IPS-18c (cell line): Measurements from ENCODE around the gene HEMK1.
A peak's percentile ranks its signal among the peaks of the same experiment; 100 is the strongest.

Experiments used
- H3K4me3 ChIP-seq: 2 replicates; pipeline ENCODE4 v1.7.0; 2013; ENCODE audit warnings: low read depth, mild to moderate bottlenecking, low read length, moderate library complexity; ENCODE audit not compliant: insufficient read depth
- H3K9me3 ChIP-seq: one replicate; pipeline ENCODE4 v1.6.1; 2013; ENCODE audit warnings: mild to moderate bottlenecking, low read length, moderate library complexity; ENCODE audit not compliant: control insufficient read depth, insufficient read depth

HEMK1 gene

GRCh38 chr3:50567011-50567385, 2.3 kb upstream of the HEMK1 start:
- H3K4me3 ChIP-seq: peak overlapping the region; percentile 79
- no peaks in the 10 kb centered on the region for H3K9me3 ChIP-seq

GRCh38 chr3:50567386-50568167, 1.7 kb upstream of the HEMK1 start, which contains the start of gene C3orf18:
Gene C3orf18, minus strand, starts transcription at chr3:50567747. Its CDS starts 2,048 bp downstream, at chr3:50565699.
- no peaks in the 10 kb centered on the region for H3K9me3 ChIP-seq

GRCh38 chr3:50570508-50571279, 1.4 kb downstream of the HEMK1 start:
- Histone ChIP-seq H3K4me3 (no peak overlapping the region), H3K9me3 (no peaks in the 10 kb centered on the region)

More at GRCh38 chr3:50567386-50568167, 1.7 kb upstream of the HEMK1 start, which contains the start of gene C3orf18:
- H3K4me3 ChIP-seq: peak within 1 kb of the TSS; percentile 79

GRCh38 chr3:50571486-50571885, 2.2 kb downstream of the HEMK1 start:
- Histone ChIP-seq H3K9me3 (no peaks in the 10 kb centered on the region), H3K4me3 (no peak overlapping the region)

GRCh38 chr3:50572158-50572557, 2.8 kb downstream of the HEMK1 start:
- no peak overlapping the region for H3K4me3 ChIP-seq

GRCh38 chr3:50572801-50573371, 3.6 kb downstream of the HEMK1 start:
- Histone ChIP-seq H3K4me3 (no peak overlapping the region), H3K9me3 (no peaks in the 10 kb centered on the region)

More at GRCh38 chr3:50572158-50572557, 2.8 kb downstream of the HEMK1 start:
- no peaks in the 10 kb centered on the region for H3K9me3 ChIP-seq

GRCh38 chr3:50573566-50574443, 4.5 kb downstream of the HEMK1 start:
- H3K4me3 ChIP-seq: no peak overlapping the region
- no peaks in the 10 kb centered on the region for H3K9me3 ChIP-seq

- H3K9me3 ChIP-seq: no peaks in the 10 kb centered on the region
Measured at GRCh38 chr3:50574444-50574831, 5.1 kb downstream of the HEMK1 start.

GRCh38 chr3:50575372-50575771, 6.0 kb downstream of the HEMK1 start:
- no peaks in the 10 kb centered on the region for H3K9me3 ChIP-seq
- H3K4me3 ChIP-seq: no peak overlapping the region

More at GRCh38 chr3:50574444-50574831, 5.1 kb downstream of the HEMK1 start:
- H3K4me3 ChIP-seq: no peak overlapping the region

GRCh38 chr3:50577348-50577747, 8.0 kb downstream of the HEMK1 start:
- Histone ChIP-seq H3K9me3 (no peaks in the 10 kb centered on the region), H3K4me3 (no peak overlapping the region)

GRCh38 chr3:50580683-50581458, 11.5 kb downstream of the HEMK1 start:
- no peaks in the 10 kb centered on the region for H3K9me3 ChIP-seq
- no peak overlapping the region for H3K4me3 ChIP-seq

GRCh38 chr3:50581459-50581842, 12.1 kb downstream of the HEMK1 start:
- no peak overlapping the region for H3K4me3 ChIP-seq
- H3K9me3 ChIP-seq: no peaks in the 10 kb centered on the region

- no peak overlapping the region for H3K4me3 ChIP-seq
- no peaks in the 10 kb centered on the region for H3K9me3 ChIP-seq
Measured at GRCh38 chr3:50582083-50582482, 12.8 kb downstream of the HEMK1 start.

GRCh38 chr3:50583897-50584296, 14.6 kb downstream of the HEMK1 start:
- Histone ChIP-seq H3K9me3 (no peaks in the 10 kb centered on the region), H3K4me3 (no peak overlapping the region)

- Histone ChIP-seq H3K9me3 (no peaks in the 10 kb centered on the region), H3K4me3 (no peak overlapping the region)
Measured at GRCh38 chr3:50584391-50584790, 15.1 kb downstream of the HEMK1 start.
